ENCODE measurements around the gene NME9. TPM values are rescaled to one million over a fixed set of nuclear protein-coding genes. Genes with fewer than 3 reads are reported as not detected.

The NME9 gene
- total and polyA plus RNA-seq, 10 of the 15 experiments (the other 5 are each of a cell fraction or from before 2014, with no cell fraction given) = 0.09 to 0.68 (median 0.22) TPM; not detected in 6

DNA sequence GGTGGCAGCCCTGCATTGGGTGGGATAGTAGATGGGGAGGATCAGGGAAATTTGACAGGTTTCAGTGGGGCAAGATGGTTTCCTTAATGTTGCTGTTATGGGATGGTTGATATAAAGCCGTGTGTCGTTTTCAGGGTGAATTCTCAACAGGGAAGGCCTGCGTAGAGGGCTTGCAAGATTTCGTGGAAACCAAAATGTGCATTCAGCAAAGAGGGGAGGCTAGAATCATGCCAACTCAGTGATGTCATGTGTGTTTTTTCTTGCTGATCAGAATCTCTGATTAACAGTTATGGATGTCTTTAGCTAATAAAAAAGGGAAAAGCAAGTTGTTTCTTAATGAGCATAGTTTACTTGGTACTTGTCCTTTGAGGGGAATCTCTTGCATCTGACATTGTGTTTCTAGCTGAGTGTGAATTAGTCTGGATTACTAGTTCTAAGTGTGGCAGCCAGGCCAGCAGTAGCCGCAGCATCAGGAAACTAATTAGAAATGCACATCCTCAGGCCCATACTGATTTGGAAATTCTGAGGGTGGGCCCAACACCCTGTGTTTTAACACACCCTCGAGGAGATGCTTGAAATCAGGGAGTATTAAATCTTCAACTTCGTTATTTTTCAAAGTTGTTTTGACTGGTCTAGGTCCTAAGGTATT lies 43.6 kb upstream of the NME9 start:
- H3K79me2 ChIP-seq (ENCODE audit: control insufficient read depth, insufficient read depth, low read length) = no peaks in the 10 kb centered on the region
- in situ Hi-C loops (cut with MboI) = no loop called here
- H3K9me3 ChIP-seq (replicated peaks; ENCODE audit: control insufficient read depth, insufficient read depth, low read length) = peaks cover 4% of the 10 kb centered on the region
- 49% methylated on average over 7 of the region's 7 CpGs for WGBS (ENCODE audit: insufficient coverage, insufficient replicate concordance, low lambda C conversion rate, missing lambda C conversion rate)
- peaks cover 17% of the 10 kb centered on the region for H3K4me1 ChIP-seq (ENCODE audit: control insufficient read depth, insufficient read depth, low read length)
- CTCF ChIA-PET = no interaction called here
- DNase-seq (ENCODE audit: low read depth, low spot score) (no peak), ATAC-seq (no peak), FAIRE-seq (no peak)
- intact Hi-C loops (cut with micrococcal nuclease; ENCODE audit: unreplicated experiment) = no loop called here
- H2AFZ ChIP-seq (ENCODE audit: control insufficient read depth, low read depth, low read length) = no peak overlapping the region
- no peak for TF ChIP-seq CEBPB (IDR thresholded peaks at IDR 0.05; ENCODE audit: borderline replicate concordance in 1 of 2, low read depth in 2 of 2, low read length in 2 of 2)
- H3K36me3 ChIP-seq (ENCODE audit: control insufficient read depth in 2 of 2, insufficient read depth in 2 of 2, low read length in 1 of 2) = no peaks in the 10 kb centered on the region
- POLR2A ChIA-PET = no interaction called here
- no peak overlapping the region for H3K9ac ChIP-seq (ENCODE audit: control insufficient read depth, insufficient read depth, low read length)
- H3K27ac ChIP-seq (ENCODE audit: control insufficient read depth, insufficient read depth) = no peak overlapping the region
- RAD21 ChIA-PET (ENCODE audit: unreplicated experiment) = no interaction called here
- H4K20me1 ChIP-seq (ENCODE audit: control insufficient read depth, insufficient read depth) = peaks cover 5% of the 10 kb centered on the region; the same call in 1 of the 2 replicates
- peaks cover 3 to 20% of the 10 kb centered on the region in 2 experiments for H3K27me3 ChIP-seq (replicated peaks in 1 of 2; ENCODE audit: control insufficient read depth in 2 of 2, insufficient read depth in 2 of 2, low read length in 1 of 2)
- BruUV-seq (replicated peaks) = no TSS peak
- no peak overlapping the region for H3K4me3 ChIP-seq
- SMC1A ChIA-PET (ENCODE audit: uncharacterized antibody, unreplicated experiment) = no interaction called here
- no peak overlapping the region for H3K4me2 ChIP-seq (ENCODE audit: control insufficient read depth, insufficient read depth)

DNA sequence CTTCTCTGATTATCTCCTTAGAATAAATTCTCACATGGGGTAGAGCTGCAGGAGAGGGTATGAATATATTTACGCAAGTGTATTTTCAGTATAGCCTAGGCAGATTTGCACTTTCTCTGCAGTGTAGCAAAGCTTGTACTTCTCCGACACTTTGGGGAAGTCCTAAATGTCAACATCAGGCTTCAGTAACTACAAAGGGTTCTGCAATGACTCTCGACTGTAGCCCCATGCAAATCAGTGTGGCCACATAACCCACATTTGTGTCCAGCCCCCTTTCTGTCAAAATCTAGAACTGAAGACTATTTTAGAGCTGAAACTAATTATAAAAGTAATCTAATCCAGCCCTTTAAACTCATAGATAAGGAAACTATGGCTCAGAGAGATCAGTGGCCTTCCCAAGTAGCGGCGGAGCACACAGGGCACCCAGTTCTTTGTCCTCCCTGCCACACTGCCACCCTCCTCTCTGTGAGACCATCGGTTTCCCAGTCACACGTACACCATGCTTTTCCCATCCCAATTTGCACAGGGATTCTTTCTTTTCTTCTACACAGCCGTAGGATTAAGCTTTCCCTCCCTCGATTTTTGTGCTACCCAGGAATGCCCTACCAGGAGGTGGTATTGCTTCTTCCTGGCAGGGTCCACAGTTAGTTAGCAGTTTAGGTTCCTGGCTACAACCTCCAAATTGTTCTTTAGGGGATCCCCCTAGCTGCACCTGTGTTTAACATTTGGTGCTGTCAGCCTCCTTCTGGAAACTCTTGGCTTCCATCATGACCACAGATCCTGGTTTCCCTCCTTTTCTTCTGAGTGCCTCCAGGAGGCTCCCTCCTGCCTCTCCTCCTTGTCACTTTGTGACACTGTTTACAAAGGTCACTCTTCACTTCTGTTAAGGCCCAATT lies 41.7 kb upstream of the NME9 start:
- no peaks in the 10 kb centered on the region for H3K79me2 ChIP-seq (ENCODE audit: control insufficient read depth, insufficient read depth, low read length)
- peaks cover 17% of the 10 kb centered on the region for H3K4me1 ChIP-seq (ENCODE audit: control insufficient read depth, insufficient read depth, low read length)
- no peaks in the 10 kb centered on the region for H3K36me3 ChIP-seq (ENCODE audit: control insufficient read depth in 2 of 2, insufficient read depth in 2 of 2, low read length in 1 of 2)
- H2AFZ ChIP-seq (ENCODE audit: control insufficient read depth, low read depth, low read length) = no peak overlapping the region
- BruUV-seq (replicated peaks) = no TSS peak
- no peak overlapping the region for H3K9ac ChIP-seq (ENCODE audit: control insufficient read depth, insufficient read depth, low read length)
- peaks cover 2% of the 10 kb centered on the region; the same call in 1 of the 2 replicates for H4K20me1 ChIP-seq (ENCODE audit: control insufficient read depth, insufficient read depth)
- in situ Hi-C loops (cut with MboI) (no loop called here), intact Hi-C loops (cut with micrococcal nuclease; ENCODE audit: unreplicated experiment) (no loop called here)
- CTCF ChIA-PET = no interaction called here
- RAD21 ChIA-PET (ENCODE audit: unreplicated experiment) = no interaction called here
- DNase-seq (ENCODE audit: low read depth, low spot score) (peak; percentile 64), FAIRE-seq (peak; percentile 90), ATAC-seq (peak; percentile 99)
- 0 out of 2 replicates have a peak overlapping the region, but pooled peaks have one; percentile 2 for H3K4me3 ChIP-seq
- H3K27me3 ChIP-seq (replicated peaks in 1 of 2; ENCODE audit: control insufficient read depth in 2 of 2, insufficient read depth in 2 of 2, low read length in 1 of 2) = peaks cover 6 to 16% of the 10 kb centered on the region in 2 experiments
- WGBS (ENCODE audit: insufficient coverage, insufficient replicate concordance, low lambda C conversion rate, missing lambda C conversion rate) = under 1% methylated on average over 9 of the region's 9 CpGs
- peaks cover 4% of the 10 kb centered on the region for H3K9me3 ChIP-seq (replicated peaks; ENCODE audit: control insufficient read depth, insufficient read depth, low read length)
- POLR2A ChIA-PET = no interaction called here
- no peak overlapping the region for H3K27ac ChIP-seq (ENCODE audit: control insufficient read depth, insufficient read depth)
- peak overlapping the region; percentile 88 for H3K4me2 ChIP-seq (ENCODE audit: control insufficient read depth, insufficient read depth)
- SMC1A ChIA-PET (ENCODE audit: uncharacterized antibody, unreplicated experiment) = interaction anchor here (0.6 to 1.4 kb wide), 3 partner anchors 36 to 554 kb away, joined by 3 to 4 read pairs (median 3); no protein-coding TSS in a partner anchor
- no peak for TF ChIP-seq MYC (IDR thresholded peaks at IDR 0.05; ENCODE audit: insufficient read depth, insufficient read length, insufficient replicate concordance, low read length, severe bottlenecking)
- no peak for TF ChIP-seq DPF2 (IDR thresholded peaks at IDR 0.05)
- TF ChIP-seq POLR2AphosphoS2 (IDR thresholded peaks at IDR 0.05; ENCODE audit: low read depth, low read length) = no peak
- TF ChIP-seq SMARCA5 (IDR thresholded peaks at IDR 0.05) = no peak
- TF ChIP-seq, protein P1, sequence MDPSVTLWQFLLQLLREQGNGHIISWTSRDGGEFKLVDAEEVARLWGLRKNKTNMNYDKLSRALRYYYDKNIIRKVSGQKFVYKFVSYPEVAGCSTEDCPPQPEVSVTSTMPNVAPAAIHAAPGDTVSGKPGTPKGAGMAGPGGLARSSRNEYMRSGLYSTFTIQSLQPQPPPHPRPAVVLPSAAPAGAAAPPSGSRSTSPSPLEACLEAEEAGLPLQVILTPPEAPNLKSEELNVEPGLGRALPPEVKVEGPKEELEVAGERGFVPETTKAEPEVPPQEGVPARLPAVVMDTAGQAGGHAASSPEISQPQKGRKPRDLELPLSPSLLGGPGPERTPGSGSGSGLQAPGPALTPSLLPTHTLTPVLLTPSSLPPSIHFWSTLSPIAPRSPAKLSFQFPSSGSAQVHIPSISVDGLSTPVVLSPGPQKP (IDR thresholded peaks at IDR 0.05; ENCODE audit: low read depth, low read length) = no peak
- TF ChIP-seq CHD1 (IDR thresholded peaks at IDR 0.05; ENCODE audit: low read depth, low read length) = no peak
- TF ChIP-seq CREM (IDR thresholded peaks at IDR 0.05; ENCODE audit: low read depth) = peak; percentile 39; the same call in 1 of the 2 replicates
- no peak for TF ChIP-seq NFYB (IDR thresholded peaks at IDR 0.05; ENCODE audit: insufficient read depth, low read depth, low read length)
- TF ChIP-seq MTA3 (IDR thresholded peaks at IDR 0.05; ENCODE audit: borderline replicate concordance, low read length) = peak; percentile 54; the same call in 1 of the 2 replicates
- TF ChIP-seq BCL11A (IDR thresholded peaks at IDR 0.05; ENCODE audit: low read depth, low read length) = peak; percentile 53; the same call in 1 of the 2 replicates

Data from GM12878 (cell line).